Subcutaneous abdominal adipose tissue (tissue), 5 donors: ENCODE results near the gene RGP1.

Source experiments
- H3K27ac ChIP-seq: one replicate; pipeline ENCODE4 v1.7.0; 2013; ENCODE audit warnings: low read depth, mild to moderate bottlenecking, inconsistent platforms, low read length, moderate library complexity
- H3K27me3 ChIP-seq, 5 donors: one replicate each; pipeline ENCODE4 v1.7.0; 2013; ENCODE audit warnings: low read length in 5 of 5, inconsistent platforms in 1 of 5; ENCODE audit not compliant: control insufficient read depth in 5 of 5, insufficient read depth in 4 of 5
- H3K36me3 ChIP-seq, 5 donors: one replicate each; pipeline ENCODE4 v1.7.0; 2013; ENCODE audit warnings: low read length in 5 of 5; ENCODE audit not compliant: control insufficient read depth in 5 of 5, insufficient read depth in 5 of 5
- H3K4me1 ChIP-seq, 5 donors: one replicate each; pipeline ENCODE4 v1.7.0; 2013; ENCODE audit warnings: low read length in 5 of 5, mild to moderate bottlenecking in 3 of 5, moderate library complexity in 1 of 5; ENCODE audit not compliant: control insufficient read depth in 5 of 5, insufficient read depth in 5 of 5
- H3K4me3 ChIP-seq, 5 donors: one replicate each; pipeline ENCODE4 v1.7.0; 2013; ENCODE audit warnings: low read length in 5 of 5, low read depth in 1 of 5
- H3K9ac ChIP-seq, 5 donors: one replicate each; pipeline ENCODE4 v1.7.0; 2013; ENCODE audit warnings: low read length in 5 of 5, mild to moderate bottlenecking in 4 of 5, moderate library complexity in 3 of 5
- H3K9me3 ChIP-seq, 5 donors: one replicate each; pipeline ENCODE4 v1.7.0; 2013; ENCODE audit warnings: low read length in 5 of 5; ENCODE audit not compliant: control insufficient read depth in 5 of 5
- donor health status: healthy.
- donor health status: healthy.
- donor health status: healthy.
- donor health status: healthy.
- donor health status: healthy.

RGP1 gene

GRCh38 chr9:35778496-35778895, 29.4 kb downstream of the RGP1 start:
- no peak overlapping the region for H3K4me3 ChIP-seq
- H3K4me1 ChIP-seq, result peaks cover 0 to 7% (median 0%) of the 10 kb centered on the region in 5 donors
- H3K9me3 ChIP-seq, result no peaks in the 10 kb centered on the region
- H3K27ac ChIP-seq, result no peak overlapping the region
- H3K9ac ChIP-seq, result no peak overlapping the region
- no peaks in the 10 kb centered on the region for H3K27me3 ChIP-seq
- H3K36me3 ChIP-seq, result no peaks in the 10 kb centered on the region

DNA sequence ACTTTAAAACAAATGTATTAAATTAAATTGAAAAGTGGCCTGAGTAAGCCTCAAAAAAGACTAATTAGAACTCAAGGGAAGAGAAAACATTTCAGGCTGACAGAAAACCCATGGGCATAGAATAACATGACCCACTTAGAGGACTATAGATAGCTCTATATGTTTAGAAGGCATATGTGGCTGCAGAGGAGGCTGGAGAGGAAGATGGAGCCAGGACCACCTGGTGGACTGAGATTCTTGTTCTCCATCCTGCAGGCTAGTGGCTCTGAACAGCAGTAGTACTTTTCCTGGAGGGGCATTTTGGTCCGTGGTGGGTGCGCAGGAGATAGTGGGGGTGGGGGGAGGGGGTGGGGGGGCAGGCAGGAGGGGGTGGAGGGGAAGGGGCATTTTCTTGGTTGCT, 32.0 kb downstream of the RGP1 start:
- H3K27me3 ChIP-seq, result no peaks in the 10 kb centered on the region
- H3K36me3 ChIP-seq, result no peaks in the 10 kb centered on the region
- H3K9me3 ChIP-seq, result no peaks in the 10 kb centered on the region
- H3K4me3 ChIP-seq, result no peak overlapping the region
- no peaks in the 10 kb centered on the region for H3K4me1 ChIP-seq
- H3K9ac ChIP-seq, result no peak overlapping the region
- no peak overlapping the region for H3K27ac ChIP-seq

GRCh38 chr9:35783418-35783817, 34.3 kb downstream of the RGP1 start:
- H3K9ac ChIP-seq, result no peak overlapping the region
- H3K36me3 ChIP-seq, result no peaks in the 10 kb centered on the region
- no peaks in the 10 kb centered on the region for H3K27me3 ChIP-seq
- H3K4me3 ChIP-seq, result no peak overlapping the region
- H3K27ac ChIP-seq, result no peak overlapping the region
- no peaks in the 10 kb centered on the region for H3K4me1 ChIP-seq
- H3K9me3 ChIP-seq, result no peaks in the 10 kb centered on the region

DNA sequence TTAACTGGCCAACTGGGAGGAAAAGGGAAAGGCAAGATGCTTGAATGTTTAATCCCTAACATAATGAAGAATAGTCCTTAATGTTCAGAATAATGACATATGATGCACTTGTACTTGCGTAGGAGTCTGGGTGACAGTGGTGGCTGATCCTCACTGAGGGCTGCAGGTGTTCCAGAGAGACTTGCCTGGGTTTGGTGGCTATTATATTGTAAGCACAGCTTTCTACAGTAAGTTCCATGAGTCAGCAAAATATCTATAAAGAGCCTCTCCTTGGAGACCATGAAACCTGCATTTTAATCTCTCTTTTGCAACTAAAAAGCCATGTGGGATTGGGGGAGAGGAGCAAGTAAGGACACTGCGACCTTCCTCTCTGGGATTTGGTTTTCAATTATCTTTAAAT, 40.5 kb downstream of the RGP1 start:
- H3K27ac ChIP-seq, result no peak overlapping the region
- H3K36me3 ChIP-seq, result no peaks in the 10 kb centered on the region
- H3K9ac ChIP-seq, result no peak overlapping the region
- H3K9me3 ChIP-seq, result no peaks in the 10 kb centered on the region
- no peaks in the 10 kb centered on the region for H3K27me3 ChIP-seq
- no peak overlapping the region for H3K4me3 ChIP-seq
- H3K4me1 ChIP-seq, result peaks cover 0 to 35% (median 34%) of the 10 kb centered on the region in 5 donors

GRCh38 chr9:35790025-35790384, 40.9 kb downstream of the RGP1 start:
- no peak overlapping the region for H3K27ac ChIP-seq
- no peaks in the 10 kb centered on the region for H3K9me3 ChIP-seq
- H3K36me3 ChIP-seq, result no peaks in the 10 kb centered on the region
- H3K9ac ChIP-seq, result no peak overlapping the region
- H3K4me1 ChIP-seq, result peaks cover 0 to 40% (median 38%) of the 10 kb centered on the region in 5 donors
- no peak overlapping the region for H3K4me3 ChIP-seq
- H3K27me3 ChIP-seq, result no peaks in the 10 kb centered on the region

GRCh38 chr9:35790385-35791296, 41.6 kb downstream of the RGP1 start:
- peak overlapping the region; percentile 69 for H3K27ac ChIP-seq
- peak overlapping the region; percentile 11 to 61 (median 47) for H3K4me3 ChIP-seq

DNA sequence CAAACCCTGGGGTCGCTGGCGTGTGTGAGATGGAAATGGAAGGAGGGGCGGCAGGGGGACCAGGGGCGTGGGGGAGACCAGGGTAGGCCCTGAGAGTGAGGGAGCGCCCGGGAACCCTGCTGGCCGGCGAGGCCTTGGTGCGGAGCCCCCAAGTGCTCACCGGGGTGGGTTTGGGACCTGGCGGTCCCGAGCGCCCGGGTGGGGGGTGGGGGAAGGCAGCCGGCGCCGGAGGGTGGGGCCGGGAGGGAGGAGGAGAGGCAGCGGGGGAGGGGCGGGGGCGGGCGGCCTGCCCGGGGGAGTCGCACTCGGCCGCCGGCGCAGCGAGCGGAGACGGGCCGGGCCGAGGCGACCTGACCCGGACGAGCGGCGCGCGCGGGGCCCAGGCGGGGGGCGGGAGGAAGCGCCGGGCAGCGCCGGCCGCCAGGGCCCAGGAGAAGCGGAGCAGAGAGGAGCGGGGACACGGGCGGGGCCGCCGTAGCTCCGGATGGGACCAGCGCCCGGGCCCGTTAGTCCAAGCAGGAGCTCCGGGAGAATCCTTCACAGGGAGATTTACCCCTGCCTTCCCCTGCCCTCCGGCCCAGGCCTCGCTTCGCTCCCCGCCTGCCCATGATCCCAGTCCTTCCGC, 42.3 kb downstream of the RGP1 start, which contains the start of gene NPR2:
Gene NPR2, plus strand, starts transcription at position 295 of the 625 bp plus-strand sequence. CDS start 818 bp downstream, outside the sequence.
- Histone ChIP-seq H3K4me3 (peak within 1 kb of the TSS; percentile 61 to 69 (median 62)), H3K9ac (peak within 1 kb of the TSS in 4 of 5 donors; percentile 57 to 80 (median 73)), H3K27ac (peak within 1 kb of the TSS; percentile 69), H3K36me3 (no peaks in the 10 kb centered on the region), H3K4me1 (peaks cover 0 to 44% (median 41%) of the 10 kb centered on the region in 5 donors), H3K27me3 (no peaks in the 10 kb centered on the region), H3K9me3 (no peaks in the 10 kb centered on the region)

More at GRCh38 chr9:35790385-35791296, 41.6 kb downstream of the RGP1 start:
- Histone ChIP-seq H3K36me3 (no peaks in the 10 kb centered on the region), H3K4me1 (peaks cover 0 to 44% (median 41%) of the 10 kb centered on the region in 5 donors), H3K27me3 (no peaks in the 10 kb centered on the region), H3K9me3 (no peaks in the 10 kb centered on the region), H3K9ac (peak overlapping the region in 3 of 5 donors; percentile 2 to 37 (median 35))

DNA sequence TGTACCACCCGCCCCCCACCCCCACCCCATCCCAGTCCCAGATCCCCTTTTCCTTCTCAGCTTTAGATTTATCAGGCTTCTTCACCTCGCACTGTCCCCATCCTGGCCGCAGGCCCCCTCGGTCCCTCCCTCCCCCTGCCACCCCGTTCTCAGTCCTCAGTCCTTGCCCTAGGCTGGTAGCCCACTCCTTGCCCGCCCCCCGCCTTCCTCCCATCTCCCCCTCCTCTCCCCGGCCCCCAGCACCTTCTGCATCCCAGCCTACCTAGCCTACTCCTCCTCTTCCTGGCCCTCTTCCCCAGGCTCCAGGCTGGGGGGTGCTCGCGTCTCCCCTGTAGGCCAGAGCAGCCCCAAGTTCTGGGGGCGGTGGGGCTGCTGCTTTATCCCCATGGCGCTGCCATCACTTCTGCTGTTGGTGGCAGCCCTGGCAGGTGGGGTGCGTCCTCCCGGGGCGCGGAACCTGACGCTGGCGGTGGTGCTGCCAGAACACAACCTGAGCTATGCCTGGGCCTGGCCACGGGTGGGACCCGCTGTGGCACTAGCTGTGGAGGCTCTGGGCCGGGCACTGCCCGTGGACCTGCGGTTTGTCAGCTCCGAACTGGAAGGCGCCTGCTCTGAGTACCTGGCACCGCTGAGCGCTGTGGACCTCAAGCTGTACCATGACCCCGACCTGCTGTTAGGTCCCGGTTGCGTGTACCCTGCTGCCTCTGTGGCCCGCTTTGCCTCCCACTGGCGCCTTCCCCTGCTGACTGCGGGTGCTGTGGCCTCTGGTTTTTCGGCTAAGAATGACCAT, 43.1 kb downstream of the RGP1 start:
- Histone ChIP-seq H3K27ac (no peak overlapping the region), H3K9ac (peak overlapping the region in 3 of 5 donors; percentile 5 to 65 (median 57)), H3K4me1 (peaks cover 0 to 44% (median 41%) of the 10 kb centered on the region in 5 donors), H3K4me3 (peak overlapping the region in 4 of 5 donors; percentile 39 to 69 (median 56)), H3K27me3 (no peaks in the 10 kb centered on the region), H3K36me3 (no peaks in the 10 kb centered on the region), H3K9me3 (no peaks in the 10 kb centered on the region)

GRCh38 chr9:35792826-35793225, 43.7 kb downstream of the RGP1 start:
- H3K27ac ChIP-seq, result no peak overlapping the region

More at GRCh38 chr9:35792826-35793225, 43.7 kb downstream of the RGP1 start:
- Histone ChIP-seq H3K9me3 (no peaks in the 10 kb centered on the region), H3K4me1 (peaks cover 0 to 44% (median 41%) of the 10 kb centered on the region in 5 donors), H3K9ac (peak overlapping the region in 3 of 5 donors; percentile 5 to 65 (median 33)), H3K36me3 (no peaks in the 10 kb centered on the region), H3K27me3 (no peaks in the 10 kb centered on the region), H3K4me3 (peak overlapping the region; percentile 10 to 51 (median 39))
